ENCODE data around the gene SLC9A3. TPM values are rescaled to one million over a fixed set of nuclear protein-coding genes. Genes with fewer than 3 reads are reported as not detected.

Gene SLC9A3
- total and polyA plus RNA-seq, 4 experiments from 2014 or later: 2.2 to 3.1 (median 2.8) TPM

GRCh38 chr5:462051-462481 is 62.2 kb downstream of the SLC9A3 start:
- no peaks in the 10 kb centered on the region for H3K9me3 ChIP-seq (ENCODE audit: control insufficient read depth in 1 of 2, low read length in 2 of 2)
- H3K36me3 ChIP-seq (ENCODE audit: insufficient read depth, low read length): peaks cover 52% of the 10 kb centered on the region
- intact Hi-C loops (cut with micrococcal nuclease): no loop called here
- Mint-ChIP-seq H3K36me3 (peaks cover 44 to 56% of the 10 kb centered on the region in 2 donors), H3K27me3 (no peaks in the 10 kb centered on the region), H3K9me3 (peaks cover 0 to 2% (median 0%) of the 10 kb centered on the region in 8 donors), H3K4me1 (peaks cover 10 to 45% (median 21%) of the 10 kb centered on the region in 4 donors), H3K4me3 (no peak overlapping the region), H3K27ac (peak overlapping the region in 6 of 7 donors; percentile 63 to 95 (median 86))
- H3K27ac ChIP-seq (ENCODE audit: low read depth, low read length): no peak overlapping the region
- DNase-seq: no peak
- no peak overlapping the region for H3K4me3 ChIP-seq (ENCODE audit: low read length in 2 of 2)
- peaks cover 17% of the 10 kb centered on the region for H3K4me1 ChIP-seq (ENCODE audit: insufficient read depth, low read length)
- CTCF ChIA-PET (ENCODE audit: partially characterized antibody): no interaction called here
- H3K27me3 ChIP-seq (ENCODE audit: insufficient read depth, low read length): no peaks in the 10 kb centered on the region
- POLR2A ChIA-PET (ENCODE audit: partially characterized antibody): interaction anchor here (1.0 kb wide), 1 partner anchor 10 kb away, joined by 7 read pairs; no protein-coding TSS in a partner anchor

- no peaks in the 10 kb centered on the region for H3K9me3 ChIP-seq (ENCODE audit: control insufficient read depth in 1 of 2, low read length in 2 of 2)
- H3K27ac Mint-ChIP-seq: peak overlapping the region in 6 of 7 donors; percentile 34 to 81 (median 56)
- no peak overlapping the region for H3K4me3 Mint-ChIP-seq
- H3K4me3 ChIP-seq (ENCODE audit: low read length in 2 of 2): no peak overlapping the region
- H3K4me1 ChIP-seq (ENCODE audit: insufficient read depth, low read length): peaks cover 17% of the 10 kb centered on the region
- peaks cover 13 to 38% (median 23%) of the 10 kb centered on the region in 4 donors for H3K4me1 Mint-ChIP-seq
- intact Hi-C loops (cut with micrococcal nuclease): no loop called here
- ChIA-PET CTCF (ENCODE audit: partially characterized antibody) (no interaction called here), POLR2A (ENCODE audit: partially characterized antibody) (no interaction called here)
- no peak for DNase-seq
- peaks cover 52% of the 10 kb centered on the region for H3K36me3 ChIP-seq (ENCODE audit: insufficient read depth, low read length)
- no peaks in the 10 kb centered on the region for H3K27me3 ChIP-seq (ENCODE audit: insufficient read depth, low read length)
- no peak overlapping the region for H3K27ac ChIP-seq (ENCODE audit: low read depth, low read length)
- no peaks in the 10 kb centered on the region for H3K27me3 Mint-ChIP-seq
- no peaks in the 10 kb centered on the region for H3K9me3 Mint-ChIP-seq
- H3K36me3 Mint-ChIP-seq: peaks cover 52 to 64% of the 10 kb centered on the region in 2 donors
Observed at GRCh38 chr5:460273-460625, 64.0 kb downstream of the SLC9A3 start.

- no peak for DNase-seq
- Mint-ChIP-seq H3K4me1 (peaks cover 12 to 38% (median 23%) of the 10 kb centered on the region in 4 donors), H3K36me3 (peaks cover 56 to 68% of the 10 kb centered on the region in 2 donors), H3K9me3 (no peaks in the 10 kb centered on the region), H3K27ac (peak overlapping the region in 6 of 7 donors; percentile 9 to 92 (median 56)), H3K4me3 (no peak overlapping the region), H3K27me3 (no peaks in the 10 kb centered on the region)
- CTCF ChIA-PET (ENCODE audit: partially characterized antibody): no interaction called here
- Histone ChIP-seq H3K9me3 (ENCODE audit: control insufficient read depth in 1 of 2, low read length in 2 of 2) (no peaks in the 10 kb centered on the region), H3K27ac (ENCODE audit: low read depth, low read length) (no peak overlapping the region), H3K27me3 (ENCODE audit: insufficient read depth, low read length) (no peaks in the 10 kb centered on the region), H3K4me3 (ENCODE audit: low read length in 2 of 2) (no peak overlapping the region), H3K36me3 (ENCODE audit: insufficient read depth, low read length) (peaks cover 52% of the 10 kb centered on the region), H3K4me1 (ENCODE audit: insufficient read depth, low read length) (peaks cover 14% of the 10 kb centered on the region)
- intact Hi-C loops (cut with micrococcal nuclease): no loop called here
- POLR2A ChIA-PET (ENCODE audit: partially characterized antibody): no interaction called here
Observed at GRCh38 chr5:459562-460272, 64.5 kb downstream of the SLC9A3 start.

GRCh38 chr5:458547-459353 is 65.5 kb downstream of the SLC9A3 start:
- Histone ChIP-seq H3K9me3 (ENCODE audit: control insufficient read depth in 1 of 2, low read length in 2 of 2) (no peaks in the 10 kb centered on the region), H3K27ac (ENCODE audit: low read depth, low read length) (peak overlapping the region; percentile 32), H3K27me3 (ENCODE audit: insufficient read depth, low read length) (no peaks in the 10 kb centered on the region), H3K4me1 (ENCODE audit: insufficient read depth, low read length) (peaks cover 12% of the 10 kb centered on the region), H3K36me3 (ENCODE audit: insufficient read depth, low read length) (peaks cover 58% of the 10 kb centered on the region), H3K4me3 (ENCODE audit: low read length in 2 of 2) (no peak overlapping the region)
- POLR2A ChIA-PET (ENCODE audit: partially characterized antibody): no interaction called here
- peaks cover 0 to 1% (median 0%) of the 10 kb centered on the region in 8 donors for H3K9me3 Mint-ChIP-seq
- DNase-seq: peak in 1 of 5 donors; percentile 57
- H3K36me3 Mint-ChIP-seq: peaks cover 60 to 72% of the 10 kb centered on the region in 2 donors
- peak overlapping the region in 6 of 7 donors; percentile 70 to 92 (median 78) for H3K27ac Mint-ChIP-seq
- CTCF ChIA-PET (ENCODE audit: partially characterized antibody): interaction anchor here (0.6 kb wide), 1 partner anchor 12 kb away, joined by 4 read pairs; no protein-coding TSS in a partner anchor
- no peaks in the 10 kb centered on the region for H3K27me3 Mint-ChIP-seq
- peaks cover 12 to 36% (median 23%) of the 10 kb centered on the region in 4 donors for H3K4me1 Mint-ChIP-seq
- no peak overlapping the region for H3K4me3 Mint-ChIP-seq
- intact Hi-C loops (cut with micrococcal nuclease): no loop called here

- intact Hi-C loops (cut with micrococcal nuclease): no loop called here
- Mint-ChIP-seq H3K27ac (peak overlapping the region in 1 of 7 donors; percentile 85), H3K4me1 (peaks cover 21 to 49% (median 29%) of the 10 kb centered on the region in 4 donors), H3K36me3 (peaks cover 71 to 79% of the 10 kb centered on the region in 2 donors), H3K9me3 (peaks cover 0 to 7% (median 4%) of the 10 kb centered on the region in 8 donors), H3K4me3 (peak overlapping the region in 1 of 8 donors; percentile 31), H3K27me3 (no peaks in the 10 kb centered on the region)
- Histone ChIP-seq H3K36me3 (ENCODE audit: insufficient read depth, low read length) (peaks cover 71% of the 10 kb centered on the region), H3K27me3 (ENCODE audit: insufficient read depth, low read length) (no peaks in the 10 kb centered on the region), H3K9me3 (ENCODE audit: control insufficient read depth in 1 of 2, low read length in 2 of 2) (peaks cover 0 to 4% of the 10 kb centered on the region in 2 donors), H3K4me1 (ENCODE audit: insufficient read depth, low read length) (peaks cover 20% of the 10 kb centered on the region), H3K4me3 (ENCODE audit: low read length in 2 of 2) (no peak overlapping the region), H3K27ac (ENCODE audit: low read depth, low read length) (no peak overlapping the region)
- ChIA-PET CTCF (ENCODE audit: partially characterized antibody) (no interaction called here), POLR2A (ENCODE audit: partially characterized antibody) (no interaction called here)
- no peak for DNase-seq
Observed at GRCh38 chr5:457195-457961, 66.9 kb downstream of the SLC9A3 start.

GRCh38 chr5:456351-457194 is 67.7 kb downstream of the SLC9A3 start:
- no peaks in the 10 kb centered on the region for H3K27me3 ChIP-seq (ENCODE audit: insufficient read depth, low read length)
- peaks cover 26 to 51% (median 29%) of the 10 kb centered on the region in 4 donors for H3K4me1 Mint-ChIP-seq
- no peak overlapping the region for H3K4me3 Mint-ChIP-seq
- peaks cover 20% of the 10 kb centered on the region for H3K4me1 ChIP-seq (ENCODE audit: insufficient read depth, low read length)
- no peak overlapping the region for H3K27ac Mint-ChIP-seq
- H3K4me3 ChIP-seq (ENCODE audit: low read length in 2 of 2): no peak overlapping the region
- no peak overlapping the region for H3K27ac ChIP-seq (ENCODE audit: low read depth, low read length)
- CTCF ChIA-PET (ENCODE audit: partially characterized antibody): no interaction called here
- H3K36me3 Mint-ChIP-seq: peaks cover 71 to 80% of the 10 kb centered on the region in 2 donors
- H3K27me3 Mint-ChIP-seq: no peaks in the 10 kb centered on the region
- peaks cover 71% of the 10 kb centered on the region for H3K36me3 ChIP-seq (ENCODE audit: insufficient read depth, low read length)
- POLR2A ChIA-PET (ENCODE audit: partially characterized antibody): no interaction called here
- H3K9me3 Mint-ChIP-seq: peaks cover 4 to 15% (median 11%) of the 10 kb centered on the region in 8 donors
- DNase-seq: no peak
- peaks cover 0 to 11% of the 10 kb centered on the region in 2 donors for H3K9me3 ChIP-seq (ENCODE audit: control insufficient read depth in 1 of 2, low read length in 2 of 2)
- intact Hi-C loops (cut with micrococcal nuclease): no loop called here
